ENCODE results near the gene TCF7L1. TPM values are rescaled to one million over a fixed set of nuclear protein-coding genes. Genes with fewer than 3 reads are reported as not detected.

Gene TCF7L1
- total and polyA plus RNA-seq, 9 of the 15 experiments (the other 6 are each of a cell fraction or from before 2014, with no cell fraction given), result 0.03 to 0.11 (median 0.07) TPM; not detected in 5

- no peak for TF ChIP-seq TCF7L2 (IDR thresholded peaks at IDR 0.05; ENCODE audit: low read depth, low read length)
These were observed 115.7 kb downstream of the TCF7L1 start (continued) for GRCh38 chr2:85248773-85249509.

GRCh38 chr2:85250045-85250444, 116.9 kb downstream of the TCF7L1 start:
- Histone ChIP-seq H3K4me1 (replicated peaks in 1 of 2; ENCODE audit: control insufficient read depth in 2 of 2, insufficient read depth in 2 of 2, low read length in 2 of 2) (no peaks in the 10 kb centered on the region), H3K9ac (ENCODE audit: insufficient read depth in 1 of 2, low read depth in 2 of 2, low read length in 2 of 2) (no peak overlapping the region), H3K27ac (ENCODE audit: extremely low read depth, low read depth, low read length) (no peak overlapping the region), H3K4me2 (ENCODE audit: insufficient read depth, low read length) (no peak overlapping the region), H3K9me1 (ENCODE audit: control insufficient read depth, insufficient read depth, low read length) (no peaks in the 10 kb centered on the region), H3K79me2 (ENCODE audit: control insufficient read depth, insufficient read depth, low read length) (no peaks in the 10 kb centered on the region), H3K4me3 (no peak overlapping the region), H4K20me1 (replicated peaks; ENCODE audit: control insufficient read depth, insufficient read depth, low read length) (no peaks in the 10 kb centered on the region), H3K9me3 (replicated peaks; ENCODE audit: control insufficient read depth, insufficient read depth, low read depth, low read length) (no peaks in the 10 kb centered on the region), H2AFZ (ENCODE audit: low read depth, low read length) (no peak overlapping the region), H3K36me3 (ENCODE audit: control insufficient read depth, insufficient read depth, low read length) (no peaks in the 10 kb centered on the region), H3K27me3 (ENCODE audit: control insufficient read depth in 2 of 2, insufficient read depth in 2 of 2, low read length in 2 of 2) (peaks cover 26 to 65% of the 10 kb centered on the region in 2 experiments; a peak in 4 of 5 replicates)
- ChIA-PET CTCF (ENCODE audit: low intra/inter-chr PET ratio) (no interaction called here), POLR2A (interaction anchor here (1.2 kb wide), 1 partner anchor 29 kb away, joined by 3 read pairs; no protein-coding TSS in a partner anchor)
- no TSS peak for BruUV-seq (replicated peaks)
- in situ Hi-C loops (cut with MboI) (no loop called here), intact Hi-C loops (cut with micrococcal nuclease) (no loop called here)
- DNase-seq (ENCODE audit: extremely low read depth in 1 of 4, low spot score in 3 of 4), result no peak
- FAIRE-seq, result no peak
- no peak for ATAC-seq
- WGBS (ENCODE audit: insufficient coverage, low coverage, missing lambda C conversion rate), result 3% methylated on average over 2 of the region's 2 CpGs
- TF ChIP-seq PRMT5 (CRISPR knock-in tag; IDR thresholded peaks at IDR 0.05), result no peak
- no peak for TF ChIP-seq ZNF318 (IDR thresholded peaks at IDR 0.05; ENCODE audit: borderline replicate concordance in 1 of 2, low read depth in 1 of 2)
- TF ChIP-seq ARHGAP35 (IDR thresholded peaks at IDR 0.05; ENCODE audit: partially characterized antibody), result no peak
- TF ChIP-seq SREBF1 (IDR thresholded peaks at IDR 0.05; ENCODE audit: borderline replicate concordance, low read depth, low read length), result no peak
- no peak for TF ChIP-seq SMAD1 (IDR thresholded peaks at IDR 0.05; ENCODE audit: low read depth, low read length, partially characterized antibody)
- no peak for TF ChIP-seq ZNF140 (CRISPR knock-in tag; IDR thresholded peaks at IDR 0.05)
- TF ChIP-seq ZNF707 (CRISPR knock-in tag; conservative IDR thresholded peaks at IDR 0.05), result no peak
- no peak for TF ChIP-seq ZBTB17 (CRISPR knock-in tag; IDR thresholded peaks at IDR 0.05)
- TF ChIP-seq RBM22 (IDR thresholded peaks at IDR 0.05; ENCODE audit: low read depth, low read length, poor library complexity, severe bottlenecking), result no peak
- TF ChIP-seq CCAR2 (IDR thresholded peaks at IDR 0.05; ENCODE audit: low read depth, low read length), result no peak
- no peak for TF ChIP-seq TBP (optimal IDR thresholded peaks at IDR 0.05; ENCODE audit: low read depth, low read length)
- TF ChIP-seq ZNF76 (CRISPR knock-in tag; IDR thresholded peaks at IDR 0.05; ENCODE audit: borderline replicate concordance), result no peak

Measured in K562 (cell line).